ENCODE measurements around the gene NECTIN3. TPM values are rescaled to one million over a fixed set of nuclear protein-coding genes. Genes with fewer than 3 reads are reported as not detected.

The NECTIN3 gene
- total and polyA plus RNA-seq, 2 experiments from 2014 or later: 16.1 to 22.8 TPM

DNA sequence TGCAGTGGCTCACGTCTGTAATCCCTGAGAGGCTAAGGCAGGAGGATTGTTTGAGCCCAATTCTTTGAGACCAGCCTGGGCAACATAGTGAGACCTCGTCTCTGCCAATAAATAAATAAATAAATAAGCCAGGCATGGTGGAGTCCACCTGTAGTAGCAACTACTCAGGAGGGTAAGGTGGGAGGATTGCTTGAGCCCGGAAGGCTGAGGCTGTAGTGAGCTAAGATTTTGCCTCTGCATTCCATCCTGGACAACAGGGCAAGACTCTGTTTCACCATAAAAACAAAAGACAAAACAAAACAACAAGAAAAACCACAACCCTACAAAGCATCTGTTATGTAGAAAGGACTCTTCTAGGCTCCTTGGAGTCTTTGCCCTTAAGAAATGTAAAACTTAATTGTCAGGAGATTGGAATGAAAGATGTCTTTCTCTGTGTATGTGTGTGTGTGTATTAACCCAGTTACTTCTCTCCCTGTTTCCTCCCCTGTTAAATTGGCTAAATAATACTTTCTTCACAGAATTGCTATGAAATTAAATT, 9.5 kb downstream of the NECTIN3 start:
- Histone ChIP-seq H3K9me3 (ENCODE audit: low read depth) (no peaks in the 10 kb centered on the region), H3K4me1 (ENCODE audit: low read depth) (peaks cover 29% of the 10 kb centered on the region)
- DNase-seq (ENCODE audit: low read depth in 1 of 2, low spot score in 1 of 2): peak in 1 of 2 donors; percentile 24

DNA sequence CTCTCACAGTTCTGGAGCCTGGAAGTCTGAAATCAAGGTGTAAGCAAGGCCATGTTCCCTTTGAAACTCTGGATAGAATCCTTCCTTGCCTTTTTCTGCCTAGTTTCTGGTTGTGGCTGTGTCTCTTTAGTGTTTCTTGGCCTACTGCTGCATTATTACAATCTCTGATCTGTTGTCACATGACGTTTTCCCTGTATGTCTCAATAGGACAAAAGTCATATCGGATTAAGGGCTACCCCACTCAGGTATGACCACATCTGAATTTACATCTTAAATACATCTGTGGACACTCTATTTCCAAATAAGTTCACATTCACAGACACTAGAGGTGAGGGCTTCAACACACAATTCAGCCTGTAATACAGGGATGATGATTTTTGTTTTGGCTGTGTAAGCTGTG, 13.3 kb downstream of the NECTIN3 start:
- TF ChIP-seq, protein P1, sequence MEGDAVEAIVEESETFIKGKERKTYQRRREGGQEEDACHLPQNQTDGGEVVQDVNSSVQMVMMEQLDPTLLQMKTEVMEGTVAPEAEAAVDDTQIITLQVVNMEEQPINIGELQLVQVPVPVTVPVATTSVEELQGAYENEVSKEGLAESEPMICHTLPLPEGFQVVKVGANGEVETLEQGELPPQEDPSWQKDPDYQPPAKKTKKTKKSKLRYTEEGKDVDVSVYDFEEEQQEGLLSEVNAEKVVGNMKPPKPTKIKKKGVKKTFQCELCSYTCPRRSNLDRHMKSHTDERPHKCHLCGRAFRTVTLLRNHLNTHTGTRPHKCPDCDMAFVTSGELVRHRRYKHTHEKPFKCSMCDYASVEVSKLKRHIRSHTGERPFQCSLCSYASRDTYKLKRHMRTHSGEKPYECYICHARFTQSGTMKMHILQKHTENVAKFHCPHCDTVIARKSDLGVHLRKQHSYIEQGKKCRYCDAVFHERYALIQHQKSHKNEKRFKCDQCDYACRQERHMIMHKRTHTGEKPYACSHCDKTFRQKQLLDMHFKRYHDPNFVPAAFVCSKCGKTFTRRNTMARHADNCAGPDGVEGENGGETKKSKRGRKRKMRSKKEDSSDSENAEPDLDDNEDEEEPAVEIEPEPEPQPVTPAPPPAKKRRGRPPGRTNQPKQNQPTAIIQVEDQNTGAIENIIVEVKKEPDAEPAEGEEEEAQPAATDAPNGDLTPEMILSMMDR (IDR thresholded peaks at IDR 0.05; ENCODE audit: low read depth, low read length): no peak
- Histone ChIP-seq H3K4me1 (ENCODE audit: low read depth) (peaks cover 6% of the 10 kb centered on the region), H3K27me3 (no peaks in the 10 kb centered on the region), H3K36me3 (no peaks in the 10 kb centered on the region), H3K27ac (peak overlapping the region; percentile 49), H3K4me3 (no peak overlapping the region), H3K9me3 (ENCODE audit: low read depth) (no peaks in the 10 kb centered on the region)
- DNase-seq (ENCODE audit: low read depth in 1 of 2, low spot score in 1 of 2): no peak

More for the DNA sequence above, 9.5 kb downstream of the NECTIN3 start:
- TF ChIP-seq, protein P1 (IDR thresholded peaks at IDR 0.05; ENCODE audit: low read depth, low read length): no peak
- no peak overlapping the region for H3K4me3 ChIP-seq
- no peak overlapping the region for H3K27ac ChIP-seq
- no peaks in the 10 kb centered on the region for H3K36me3 ChIP-seq
- H3K27me3 ChIP-seq: no peaks in the 10 kb centered on the region

DNA sequence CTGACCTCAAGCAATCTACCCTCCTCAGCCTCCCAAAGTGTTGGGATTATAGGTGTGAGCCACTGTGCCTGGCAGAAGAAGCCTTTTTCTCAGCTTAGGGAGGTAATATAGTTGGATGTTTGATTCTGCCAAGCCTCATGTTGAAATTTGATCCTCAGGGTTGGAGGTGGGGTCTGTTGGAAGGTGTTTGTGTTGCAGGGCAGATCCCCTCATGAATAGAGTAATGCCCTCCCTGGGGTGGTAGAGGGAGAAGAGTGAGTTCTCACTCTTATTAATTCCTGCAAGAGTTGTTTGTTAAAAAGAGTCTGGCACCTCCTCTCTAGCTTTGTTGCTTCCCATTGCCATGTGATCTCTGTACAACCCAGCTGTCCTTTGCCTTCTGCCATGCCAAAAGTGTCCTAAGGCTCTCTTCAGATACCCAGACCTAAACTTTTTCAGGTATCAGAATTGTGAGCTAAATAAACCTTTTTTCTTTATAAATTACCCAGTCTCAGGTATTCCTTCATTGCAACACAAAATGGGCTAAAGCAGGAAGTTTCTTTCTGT, 16.4 kb downstream of the NECTIN3 start:
- Histone ChIP-seq H3K27me3 (no peaks in the 10 kb centered on the region), H3K27ac (no peak overlapping the region), H3K4me1 (ENCODE audit: low read depth) (no peaks in the 10 kb centered on the region), H3K9me3 (ENCODE audit: low read depth) (no peaks in the 10 kb centered on the region), H3K36me3 (no peaks in the 10 kb centered on the region), H3K4me3 (no peak overlapping the region)
- DNase-seq (ENCODE audit: low read depth in 1 of 2, low spot score in 1 of 2): no peak
- TF ChIP-seq, protein P1 (IDR thresholded peaks at IDR 0.05; ENCODE audit: low read depth, low read length): no peak

DNA sequence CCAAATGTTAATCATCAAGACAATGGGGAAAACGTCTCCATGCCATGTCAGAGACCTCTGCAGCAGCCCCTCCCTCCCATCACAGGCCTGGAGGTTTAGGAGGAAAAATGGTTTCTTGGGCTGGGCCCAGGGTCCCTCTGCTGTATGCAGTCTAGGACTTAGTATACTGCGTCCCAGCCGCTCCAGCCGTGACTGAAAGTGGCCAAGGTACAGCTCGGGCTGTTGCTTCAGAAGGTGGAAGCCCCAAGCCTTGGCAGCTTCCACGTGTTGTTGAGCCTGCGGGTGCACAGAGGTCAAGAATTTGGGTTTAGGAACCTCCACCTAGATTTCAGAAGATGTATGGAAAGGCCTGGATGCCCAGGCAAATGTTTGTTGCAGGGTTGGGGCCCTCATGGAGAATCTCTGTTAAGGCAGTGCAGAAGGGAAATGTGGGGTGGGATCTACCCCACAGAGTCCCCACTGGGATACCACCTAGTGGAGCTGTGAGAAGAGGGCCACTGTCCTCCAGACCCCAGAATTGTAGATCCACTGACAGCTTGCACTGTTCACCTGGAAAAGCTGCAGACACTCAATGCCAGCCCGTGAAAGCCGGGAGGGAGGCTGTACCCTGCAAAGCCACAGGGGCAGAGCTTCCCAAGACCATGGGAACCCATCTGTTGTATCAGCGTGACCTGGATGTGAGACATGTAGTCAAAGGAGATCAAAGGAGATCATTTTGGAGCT, 25.0 kb downstream of the NECTIN3 start:
- H3K27me3 ChIP-seq: no peaks in the 10 kb centered on the region
- no peak for DNase-seq (ENCODE audit: low read depth in 1 of 2, low spot score in 1 of 2)
- no peaks in the 10 kb centered on the region for H3K4me1 ChIP-seq (ENCODE audit: low read depth)

DNA sequence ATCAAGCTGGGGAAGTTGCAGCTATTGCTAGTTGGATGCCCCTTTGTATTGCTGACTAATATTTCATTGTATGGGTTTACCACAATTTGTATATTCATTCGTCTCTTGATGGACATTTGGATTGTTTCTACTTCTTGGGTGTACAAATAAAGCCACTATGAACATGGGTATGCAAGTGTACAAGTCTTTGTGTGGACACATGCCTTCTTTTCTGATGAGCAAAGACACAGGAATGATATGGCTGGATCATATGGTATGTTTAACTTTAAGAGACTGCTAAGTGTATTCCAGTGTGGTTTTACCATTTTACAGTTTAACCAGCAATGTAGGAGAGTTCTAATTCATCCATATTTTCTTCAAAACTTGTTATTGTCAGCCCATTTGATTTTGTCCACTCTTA, 32.2 kb downstream of the NECTIN3 start:
- Histone ChIP-seq H3K9me3 (ENCODE audit: low read depth) (no peaks in the 10 kb centered on the region), H3K27me3 (no peaks in the 10 kb centered on the region), H3K36me3 (no peaks in the 10 kb centered on the region), H3K4me1 (ENCODE audit: low read depth) (no peaks in the 10 kb centered on the region), H3K4me3 (no peak overlapping the region), H3K27ac (no peak overlapping the region)
- TF ChIP-seq, protein P1 (IDR thresholded peaks at IDR 0.05; ENCODE audit: low read depth, low read length): no peak
- DNase-seq (ENCODE audit: low read depth in 1 of 2, low spot score in 1 of 2): no peak

More for the DNA sequence above, 25.0 kb downstream of the NECTIN3 start:
- no peak overlapping the region for H3K4me3 ChIP-seq
- TF ChIP-seq, protein P1 (IDR thresholded peaks at IDR 0.05; ENCODE audit: low read depth, low read length): no peak
- H3K36me3 ChIP-seq: no peaks in the 10 kb centered on the region
- H3K9me3 ChIP-seq (ENCODE audit: low read depth): no peaks in the 10 kb centered on the region
- no peak overlapping the region for H3K27ac ChIP-seq

Measured in cardiac muscle cell (in vitro differentiated cells and primary cell).